GM12891 (cell line): ENCODE measurements around the gene ANKUB1.

Experiments used
- DNase-seq: peaks from one replicate; pipeline ENCODE4 v3.0.0; 2011; ENCODE audit warnings: low spot score; ENCODE audit not compliant: insufficient read length
- FAIRE-seq: peaks from 2 replicates; lab custom pipeline; 2011; peaks lifted over from hg19 to GRCh38; lab: Jason Lieb, UNC
- PAX5 ChIP-seq: IDR thresholded peaks from 2 replicates; pipeline ENCODE4 v1.6.1; 2011; ENCODE audit warnings: low read length, moderate library complexity, mild to moderate bottlenecking; ENCODE audit not compliant: insufficient read depth, severe bottlenecking
- POLR2A ChIP-seq: IDR thresholded peaks from 2 replicates; pipeline ENCODE4 v1.6.1; 2011; ENCODE audit warnings: low read depth, low read length, control low read depth
- POLR2AphosphoS5 ChIP-seq: IDR thresholded peaks from 2 replicates; pipeline ENCODE4 v1.6.1; 2011; ENCODE audit warnings: low read depth, low read length, control low read depth
- POU2F2 ChIP-seq: IDR thresholded peaks from 2 replicates; pipeline ENCODE4 v1.6.1; 2011; ENCODE audit warnings: low read depth, mild to moderate bottlenecking, control low read depth, low read length, moderate library complexity
- SPI1 ChIP-seq: IDR thresholded peaks from 2 replicates; pipeline ENCODE4 v1.6.1; 2011; ENCODE audit warnings: low read depth, low read length, control low read depth
- TAF1 ChIP-seq: IDR thresholded peaks from 2 replicates; pipeline ENCODE4 v1.6.1; 2011; ENCODE audit warnings: low read depth, low read length, control low read depth

The ANKUB1 gene

DNA sequence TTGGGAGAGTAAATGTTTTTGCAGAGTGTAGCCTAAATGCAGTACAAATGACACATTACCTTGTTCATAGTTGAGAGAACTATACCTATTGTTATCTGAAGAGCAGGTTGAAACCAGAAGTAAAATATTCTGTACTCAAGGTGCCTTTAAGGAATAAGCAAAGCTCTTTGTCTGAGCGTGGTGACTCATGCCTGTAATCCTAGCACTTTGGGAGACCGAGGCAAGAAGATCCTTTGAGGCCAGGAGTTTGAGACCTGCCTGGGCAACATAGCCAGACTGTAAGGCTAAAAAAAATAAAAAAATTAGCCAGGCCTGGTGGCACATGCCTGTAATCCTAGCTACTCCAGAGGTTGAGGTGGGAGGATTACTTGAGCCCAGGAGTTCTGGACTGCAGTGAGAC lies 18.5 kb upstream of the ANKUB1 start:
- no peak for FAIRE-seq
- TF ChIP-seq TAF1 (no peak), POLR2AphosphoS5 (no peak), PAX5 (no peak), SPI1 (no peak), POLR2A (no peak), POU2F2 (no peak)
- no peak for DNase-seq

- FAIRE-seq (no peak), DNase-seq (no peak)
- no peak for TF ChIP-seq POLR2A
- no peak for TF ChIP-seq PAX5
- TF ChIP-seq POLR2AphosphoS5, result no peak
- TF ChIP-seq TAF1, result no peak
- no peak for TF ChIP-seq POU2F2
- TF ChIP-seq SPI1, result no peak
Measured at GRCh38 chr3:149809699-149810098, 17.3 kb upstream of the ANKUB1 start.

GRCh38 chr3:149808209-149808829 lies 16.0 kb upstream of the ANKUB1 start:
- FAIRE-seq, result peak; percentile 76
- DNase-seq, result peak; percentile 26
- TF ChIP-seq POLR2A (no peak), PAX5 (peak; percentile 97)

DNA sequence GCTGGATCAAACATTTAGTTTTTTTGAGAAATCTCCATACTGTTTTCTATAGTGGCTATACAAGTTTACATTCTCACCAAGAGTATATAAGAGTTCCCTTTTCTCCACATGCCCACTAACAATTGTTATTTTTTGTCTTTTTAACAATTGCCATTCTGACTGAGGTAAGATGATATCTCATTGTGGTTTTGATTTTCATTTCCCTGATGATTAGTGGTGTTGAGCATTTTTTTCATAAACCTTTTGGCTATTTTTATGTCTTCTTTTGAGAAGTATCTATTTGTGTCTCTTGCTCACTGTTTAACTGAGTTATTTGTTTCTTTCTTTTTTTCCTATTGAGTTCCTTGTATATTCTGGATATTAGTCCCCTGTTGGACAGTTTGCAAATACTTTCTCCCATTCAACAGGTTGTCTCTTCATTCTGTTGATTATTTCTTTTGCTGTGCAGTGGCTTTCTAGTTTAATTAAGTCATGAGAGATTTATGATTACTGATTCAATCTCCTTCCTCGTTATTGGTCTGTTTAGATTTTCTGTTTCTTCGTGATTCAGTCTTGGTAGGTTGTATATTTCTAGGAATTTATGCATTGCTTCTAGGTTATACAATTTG lies 13.9 kb upstream of the ANKUB1 start:
- FAIRE-seq (no peak), DNase-seq (no peak)
- TF ChIP-seq PAX5 (no peak), POLR2AphosphoS5 (no peak), POU2F2 (no peak), SPI1 (no peak), TAF1 (no peak), POLR2A (no peak)

DNA sequence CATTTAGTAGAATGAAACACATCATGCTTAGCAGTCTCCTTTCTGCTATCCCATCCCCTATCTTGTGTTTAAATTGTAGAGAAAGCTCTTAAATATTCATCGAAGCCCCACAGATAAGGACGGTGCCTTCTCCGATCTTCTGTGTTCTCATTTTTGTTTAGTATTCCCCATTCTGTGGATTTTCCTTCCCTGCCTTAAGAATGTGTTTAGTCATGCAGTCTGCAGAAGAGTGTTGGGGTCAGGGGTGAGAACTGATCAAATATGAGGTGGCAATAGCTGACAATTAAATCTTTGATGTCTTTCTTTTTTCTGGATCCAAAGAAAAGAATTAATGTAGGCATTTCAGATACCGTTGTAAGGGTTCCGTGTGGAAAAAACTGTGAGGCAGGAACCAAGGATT lies 9.3 kb upstream of the ANKUB1 start:
- FAIRE-seq, result no peak
- no peak for DNase-seq
- TF ChIP-seq POLR2AphosphoS5 (no peak), SPI1 (no peak), PAX5 (no peak), TAF1 (no peak), POU2F2 (no peak), POLR2A (no peak)

- DNase-seq, result no peak
- no peak for FAIRE-seq
- TF ChIP-seq SPI1 (no peak), POU2F2 (no peak), POLR2A (no peak), TAF1 (no peak), PAX5 (no peak), POLR2AphosphoS5 (no peak)
Measured at GRCh38 chr3:149801195-149801594, 8.8 kb upstream of the ANKUB1 start.

GRCh38 chr3:149800693-149801092 lies 8.3 kb upstream of the ANKUB1 start:
- DNase-seq (no peak), FAIRE-seq (no peak)
- no peak for TF ChIP-seq POLR2A
- no peak for TF ChIP-seq TAF1
- no peak for TF ChIP-seq SPI1
- TF ChIP-seq POU2F2, result no peak
- no peak for TF ChIP-seq PAX5
- TF ChIP-seq POLR2AphosphoS5, result no peak

- TF ChIP-seq POLR2AphosphoS5, result no peak
- TF ChIP-seq PAX5, result no peak
- TF ChIP-seq POLR2A, result no peak
- no peak for TF ChIP-seq TAF1
- TF ChIP-seq SPI1, result no peak
- no peak for TF ChIP-seq POU2F2
- DNase-seq (no peak), FAIRE-seq (no peak)
Measured at GRCh38 chr3:149796026-149796425, 3.7 kb upstream of the ANKUB1 start.

DNA sequence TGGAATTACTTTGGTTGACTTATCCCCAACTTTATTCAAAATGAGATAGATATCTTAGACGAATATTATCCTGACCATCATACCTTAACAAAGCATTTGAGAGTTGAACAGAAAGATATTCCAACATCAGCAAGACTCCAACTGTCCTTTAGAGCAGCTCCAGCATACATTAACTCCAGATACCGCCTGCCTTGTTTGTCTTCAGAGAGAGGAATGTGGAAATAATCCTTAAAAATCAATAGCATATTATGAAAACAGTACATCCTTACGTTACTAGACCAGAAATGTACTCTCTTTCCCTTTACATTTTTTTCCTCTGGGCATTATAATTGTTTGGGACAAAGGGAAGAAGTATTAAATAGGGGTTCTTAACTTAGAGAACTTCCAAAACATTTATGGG lies 1.7 kb downstream of the ANKUB1 start:
- no peak for DNase-seq
- TF ChIP-seq PAX5 (no peak), POU2F2 (no peak), POLR2AphosphoS5 (no peak), POLR2A (no peak), TAF1 (no peak), SPI1 (no peak)
- no peak for FAIRE-seq

GRCh38 chr3:149790268-149790667 lies 2.1 kb downstream of the ANKUB1 start:
- FAIRE-seq, result no peak
- no peak for DNase-seq
- no peak for TF ChIP-seq TAF1
- no peak for TF ChIP-seq POLR2AphosphoS5
- no peak for TF ChIP-seq POU2F2
- TF ChIP-seq SPI1, result no peak
- no peak for TF ChIP-seq POLR2A
- no peak for TF ChIP-seq PAX5
